Activated naive CD4-positive, alpha-beta T cell treated with anti-CD3 and anti-CD28 coated beads, Interleukin-2, amount 10 ng/mL, durations not matched to agents 7 days and 5 days (primary cell): Measurements from ENCODE around the gene KRTAP10-8.
"Not testable (repeated sequence)": the region's sequence is repeated elsewhere in the genome, so short reads cannot be mapped to it uniquely, and the experiment has no call there.

Source experiments
- CTCF ChIA-PET: fragments of 350-600 bp; sonication (Branson Sonifier 250); formaldehyde crosslinking; loops from one replicate; lab custom pipeline; 2021; ENCODE audit warnings: antibody characterized with exemption; lab: Charles Lee
- DNase-seq: peaks from one replicate; pipeline ENCODE4 v3.0.0-alpha.2; 2020
- H3K27ac Mint-ChIP-seq: one replicate; pipeline ENCODE4 v1.8.0; 2021; ENCODE audit warnings: mild to moderate bottlenecking, moderate library complexity, mixed read lengths
- H3K27me3 Mint-ChIP-seq: one replicate; pipeline ENCODE4 v1.8.0; 2021; ENCODE audit warnings: mild to moderate bottlenecking, mixed read lengths
- H3K36me3 Mint-ChIP-seq: one replicate; pipeline ENCODE4 v1.8.0; 2021; ENCODE audit warnings: mixed read lengths
- H3K4me1 Mint-ChIP-seq: one replicate; pipeline ENCODE4 v1.8.0; 2021; ENCODE audit warnings: mixed read lengths
- H3K4me3 Mint-ChIP-seq: one replicate; pipeline ENCODE4 v1.8.0; 2021; ENCODE audit warnings: mild to moderate bottlenecking, moderate library complexity, mixed read lengths
- H3K9me3 Mint-ChIP-seq: one replicate; pipeline ENCODE4 v1.8.0; 2021; ENCODE audit warnings: mixed read lengths

Gene KRTAP10-8

DNA sequence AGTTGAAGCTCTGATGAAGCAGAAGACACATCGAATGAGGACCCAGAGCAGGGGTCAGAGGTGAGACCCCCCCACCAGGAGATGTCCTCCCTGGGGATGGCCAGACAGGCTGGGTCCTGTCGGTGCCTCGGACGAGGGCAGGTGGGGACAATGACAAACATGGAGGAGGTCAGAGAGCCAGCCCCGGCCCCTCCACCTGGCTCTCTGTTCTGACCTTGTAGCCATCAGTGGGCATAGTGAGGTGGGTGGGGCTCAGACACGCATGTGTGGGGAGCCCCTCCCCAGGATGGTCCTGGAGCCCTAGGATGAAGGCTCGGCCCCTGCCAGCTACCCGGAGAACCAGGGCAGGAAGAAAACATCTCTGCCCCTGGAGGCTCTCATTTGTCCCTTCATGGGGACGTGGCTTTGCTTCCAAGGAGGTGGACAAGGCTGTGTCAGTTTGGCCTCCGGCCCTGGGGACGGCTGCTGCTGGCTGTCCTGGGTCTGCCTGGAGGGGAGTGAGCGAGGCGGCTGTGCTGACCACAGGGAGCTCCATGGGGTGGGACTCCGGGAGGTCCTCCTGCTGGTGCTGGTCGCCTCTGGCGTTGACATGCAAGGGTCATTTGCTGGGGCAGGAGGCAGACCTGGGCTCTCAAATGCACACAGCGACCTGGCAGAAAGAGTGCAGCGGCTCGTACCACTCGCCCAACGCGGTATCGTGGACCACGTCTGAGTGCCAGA lies 22.1 kb upstream of the KRTAP10-8 start:
- H3K4me3 Mint-ChIP-seq: no peak overlapping the region
- peaks cover 52% of the 10 kb centered on the region for H3K27me3 Mint-ChIP-seq
- peaks cover 3% of the 10 kb centered on the region for H3K36me3 Mint-ChIP-seq
- DNase-seq: no peak
- H3K9me3 Mint-ChIP-seq: no peaks in the 10 kb centered on the region
- CTCF ChIA-PET: no interaction called here
- no peak overlapping the region for H3K27ac Mint-ChIP-seq
- H3K4me1 Mint-ChIP-seq: no peaks in the 10 kb centered on the region

DNA sequence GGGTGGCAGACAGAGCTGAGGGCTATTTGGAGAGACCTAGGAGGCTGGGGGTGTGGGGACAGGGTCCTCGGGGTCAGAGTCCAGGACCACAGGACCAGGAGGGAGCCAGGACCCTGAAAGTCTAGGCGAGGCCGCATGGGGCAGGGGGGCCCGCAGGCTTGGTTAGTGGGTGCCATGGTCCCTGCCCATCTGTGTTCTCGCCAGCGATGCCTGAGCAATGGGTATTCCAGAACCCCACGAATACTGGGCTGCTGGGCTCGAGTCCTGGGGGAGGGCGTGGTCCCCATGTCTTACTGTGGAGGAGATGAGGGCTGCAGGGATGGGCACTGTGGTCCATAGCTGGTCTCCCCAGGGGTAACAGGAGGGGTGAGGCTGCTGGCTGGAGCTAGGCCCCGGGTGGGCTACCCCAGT lies 21.6 kb upstream of the KRTAP10-8 start:
- Mint-ChIP-seq H3K27ac (no peak overlapping the region), H3K9me3 (no peaks in the 10 kb centered on the region), H3K4me1 (no peaks in the 10 kb centered on the region), H3K27me3 (peaks cover 48% of the 10 kb centered on the region), H3K36me3 (peaks cover 3% of the 10 kb centered on the region), H3K4me3 (no peak overlapping the region)
- CTCF ChIA-PET: no interaction called here
- no peak for DNase-seq

DNA sequence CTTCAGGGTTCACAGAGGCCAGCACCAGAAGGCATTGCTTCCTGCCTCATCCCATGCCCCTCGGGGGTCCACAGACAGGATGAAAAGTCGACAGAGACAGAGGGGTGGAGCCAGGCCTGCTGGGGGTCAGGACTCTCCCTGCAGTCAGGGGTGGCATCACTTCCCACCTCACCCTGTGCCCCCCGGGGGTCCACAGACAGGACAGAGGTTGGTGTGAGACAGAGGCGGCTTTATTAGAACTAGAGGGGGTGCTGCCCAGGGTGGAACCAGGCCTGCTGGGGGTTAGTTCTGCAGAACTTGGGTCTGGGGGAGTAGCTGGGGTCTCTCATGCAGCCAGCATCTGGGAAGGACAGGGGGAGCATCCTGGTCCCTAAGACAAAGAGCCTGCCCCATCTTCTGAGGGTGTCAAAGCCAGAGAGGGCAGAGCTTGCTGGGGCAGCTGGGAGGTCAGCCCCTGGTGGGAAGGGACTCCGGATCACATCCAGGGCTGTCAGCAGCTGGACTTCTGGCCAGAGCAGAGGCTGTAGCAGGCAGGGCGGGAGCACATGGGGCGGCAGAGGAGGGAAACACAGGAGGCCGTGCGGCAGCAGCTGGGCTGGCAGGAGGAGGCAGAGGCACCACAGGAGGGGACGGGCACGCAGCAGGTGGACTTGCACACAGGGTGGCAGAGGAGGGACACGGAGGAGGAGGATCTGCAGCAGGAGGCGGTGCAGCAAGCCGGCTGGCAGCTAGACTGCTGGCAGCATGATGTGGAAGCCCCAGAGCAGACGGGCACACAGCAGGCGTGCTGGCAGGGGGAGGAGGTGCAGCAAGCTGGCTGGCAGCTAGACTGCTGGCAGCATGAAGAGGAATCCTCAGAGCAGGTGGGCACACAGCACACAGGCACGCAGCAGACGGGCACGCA lies 20.7 kb upstream of the KRTAP10-8 start:
- H3K27ac Mint-ChIP-seq, H3K9me3 Mint-ChIP-seq, CTCF ChIA-PET, H3K4me3 Mint-ChIP-seq, H3K36me3 Mint-ChIP-seq, DNase-seq, H3K4me1 Mint-ChIP-seq: not testable (repeated sequence)
- peaks cover 42% of the 10 kb centered on the region for H3K27me3 Mint-ChIP-seq

DNA sequence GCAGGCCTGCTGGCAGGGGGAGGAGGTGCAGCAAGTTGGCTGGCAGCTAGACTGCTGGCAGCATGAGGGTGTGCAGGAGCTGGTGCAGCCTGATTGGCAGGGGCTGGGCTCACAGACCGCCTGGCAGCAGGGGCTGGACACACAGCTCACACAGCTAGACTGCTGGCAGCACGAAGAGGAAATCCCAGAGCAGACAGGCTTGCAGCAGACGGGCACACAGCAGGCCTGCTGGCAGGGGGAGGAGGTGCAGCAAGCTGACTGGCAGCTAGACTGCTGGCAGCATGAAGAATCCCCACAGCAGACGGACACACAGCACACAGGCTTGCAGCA lies 20.1 kb upstream of the KRTAP10-8 start:
- H3K4me3 Mint-ChIP-seq, H3K4me1 Mint-ChIP-seq, H3K9me3 Mint-ChIP-seq, H3K27ac Mint-ChIP-seq, CTCF ChIA-PET, H3K36me3 Mint-ChIP-seq, DNase-seq: not testable (repeated sequence)
- peaks cover 38% of the 10 kb centered on the region for H3K27me3 Mint-ChIP-seq

DNA sequence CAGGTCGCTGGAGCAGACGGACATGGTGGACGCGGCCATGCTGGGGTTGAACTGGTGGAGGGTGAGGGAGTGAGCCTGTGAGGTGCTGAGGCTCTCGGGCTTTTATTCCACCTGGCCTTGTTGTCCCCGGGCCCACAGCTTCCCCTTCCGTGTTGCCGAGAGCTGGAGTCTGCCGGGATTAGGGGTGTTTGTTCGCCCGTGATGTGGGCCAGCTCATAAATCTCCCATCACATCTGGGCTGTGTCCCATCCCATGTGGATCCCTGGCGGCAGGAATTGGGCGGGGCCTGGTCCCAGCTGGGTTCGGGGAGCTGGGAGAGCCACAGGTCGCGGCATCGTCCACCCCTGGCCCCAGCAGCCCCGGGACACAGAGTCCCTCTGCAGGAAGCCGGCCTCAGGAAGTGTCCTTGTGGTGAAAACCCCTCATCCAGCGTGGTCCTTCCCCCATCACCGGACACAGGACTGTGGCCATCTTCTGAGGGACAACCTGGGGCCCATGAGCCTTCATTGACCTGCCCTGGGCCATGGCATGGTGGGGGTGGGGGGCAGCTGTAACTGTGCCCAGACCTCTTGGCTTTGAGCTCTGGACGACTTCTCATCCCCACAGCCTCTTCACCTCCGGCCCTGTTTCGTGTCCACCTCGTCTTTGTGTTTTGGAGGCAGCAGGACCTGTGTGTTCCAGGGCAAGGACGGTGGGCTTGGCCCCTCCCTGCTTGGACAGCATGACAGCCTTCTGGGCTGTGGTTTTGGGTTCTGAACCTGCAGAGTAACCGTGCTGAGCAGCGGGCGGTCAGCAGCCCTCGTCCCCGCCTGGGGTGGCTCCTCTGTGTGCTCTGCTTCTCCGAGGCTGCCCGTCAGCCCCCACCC lies 19.2 kb upstream of the KRTAP10-8 start, which contains the start of gene KRTAP10-6:
KRTAP10-6 (minus strand) TSS at position 60 of the 866 bp plus-strand sequence; CDS start at position 39, 21 bp downstream.
- no peaks in the 10 kb centered on the region for H3K9me3 Mint-ChIP-seq
- no peaks in the 10 kb centered on the region for H3K4me1 Mint-ChIP-seq
- peaks cover 34% of the 10 kb centered on the region for H3K27me3 Mint-ChIP-seq
- CTCF ChIA-PET: no interaction called here
- no peak within 1 kb of the TSS for H3K4me3 Mint-ChIP-seq
- no peaks in the 10 kb centered on the region for H3K36me3 Mint-ChIP-seq
- no peak within 1 kb of the TSS for H3K27ac Mint-ChIP-seq
- no peak for DNase-seq

DNA sequence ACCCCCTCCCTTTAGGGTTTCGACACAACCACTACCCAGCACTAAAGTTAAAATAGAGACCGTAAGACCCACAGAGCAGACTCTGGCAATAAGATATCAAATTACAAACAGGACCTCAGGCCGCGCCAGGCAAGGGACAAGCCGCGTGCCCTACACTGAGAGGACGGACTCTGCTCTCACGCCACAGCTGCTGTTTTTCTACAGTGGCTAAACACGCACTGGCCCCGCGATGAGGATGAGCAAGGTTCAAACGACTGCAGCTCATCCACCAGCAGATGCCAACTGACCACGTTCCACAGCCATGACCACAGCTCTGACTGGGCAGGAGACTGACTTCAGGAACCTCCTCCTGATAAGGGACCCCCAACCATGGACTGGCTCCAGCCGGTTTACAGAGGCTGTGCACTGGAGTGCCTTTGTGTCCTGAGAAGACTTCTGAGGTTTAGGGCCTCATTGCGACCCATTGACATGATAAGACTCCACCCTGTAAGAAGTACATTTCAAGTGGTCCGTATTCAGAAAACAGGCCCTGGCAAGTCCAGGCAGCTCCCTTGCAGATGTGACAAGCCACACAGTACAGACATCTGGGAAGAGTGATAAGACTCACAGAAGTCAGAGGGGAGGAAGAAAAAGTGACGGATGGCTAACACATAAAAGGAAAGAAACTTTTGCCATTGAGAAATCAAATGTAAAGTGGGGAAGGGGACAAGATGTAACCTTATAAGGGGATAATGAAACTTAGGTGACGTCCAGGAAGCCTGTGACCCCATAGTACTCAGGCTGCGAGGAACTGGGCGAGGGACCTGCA lies 18.1 kb upstream of the KRTAP10-8 start:
- no peaks in the 10 kb centered on the region for H3K4me1 Mint-ChIP-seq
- no peak overlapping the region for H3K4me3 Mint-ChIP-seq
- H3K27ac Mint-ChIP-seq: no peak overlapping the region
- DNase-seq: no peak
- CTCF ChIA-PET: no interaction called here
- no peaks in the 10 kb centered on the region for H3K36me3 Mint-ChIP-seq
- H3K9me3 Mint-ChIP-seq: no peaks in the 10 kb centered on the region
- H3K27me3 Mint-ChIP-seq: peaks cover 38% of the 10 kb centered on the region

DNA sequence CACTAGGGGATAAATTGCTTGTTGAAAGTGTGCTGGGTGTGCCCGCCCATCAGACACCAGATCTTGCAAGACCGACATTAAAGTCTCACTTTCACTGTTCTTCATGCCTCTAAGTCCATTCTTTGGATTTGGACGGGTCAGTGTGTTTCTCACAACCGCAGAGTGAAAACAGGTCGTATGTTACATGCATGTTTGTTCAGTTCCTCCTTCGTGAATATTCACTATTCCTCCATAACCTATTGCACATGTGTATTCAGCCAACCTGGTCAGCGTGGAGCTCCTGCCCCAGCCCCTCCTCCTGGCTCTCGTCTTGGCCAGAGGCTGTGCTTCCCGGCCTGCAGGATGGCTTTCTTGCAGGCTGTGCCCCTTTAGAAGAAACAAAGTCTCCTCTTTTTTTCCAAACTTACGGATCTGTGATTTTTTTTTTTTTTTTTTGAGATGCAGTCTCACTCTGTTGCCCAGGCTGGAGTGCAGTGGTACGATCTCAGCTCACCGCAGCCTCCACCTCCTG lies 17.4 kb upstream of the KRTAP10-8 start:
- no peak overlapping the region for H3K4me3 Mint-ChIP-seq
- no peak for DNase-seq
- H3K9me3 Mint-ChIP-seq: no peaks in the 10 kb centered on the region
- CTCF ChIA-PET: no interaction called here
- no peaks in the 10 kb centered on the region for H3K4me1 Mint-ChIP-seq
- no peaks in the 10 kb centered on the region for H3K36me3 Mint-ChIP-seq
- peak overlapping the region; percentile 37 for H3K27ac Mint-ChIP-seq
- peaks cover 36% of the 10 kb centered on the region for H3K27me3 Mint-ChIP-seq

DNA sequence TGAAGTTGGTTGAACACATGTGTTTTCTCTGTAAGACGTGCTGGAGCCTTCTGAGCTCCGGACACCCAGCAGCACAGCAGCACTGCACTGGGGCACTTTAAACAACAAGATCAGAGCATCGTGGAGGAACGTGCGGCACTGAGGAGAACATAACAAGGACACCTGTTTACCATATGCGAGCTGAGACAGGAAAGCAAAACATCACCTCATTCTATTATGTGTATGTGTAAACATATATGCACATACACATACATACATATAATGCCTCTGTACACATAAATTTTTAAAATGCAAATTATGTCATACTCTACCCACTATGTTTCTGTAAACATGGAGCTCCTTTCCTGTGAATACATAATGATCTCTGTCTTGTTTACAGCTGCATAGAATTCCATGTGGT lies 16.4 kb upstream of the KRTAP10-8 start:
- H3K4me3 Mint-ChIP-seq: no peak overlapping the region
- no peaks in the 10 kb centered on the region for H3K9me3 Mint-ChIP-seq
- no peak for DNase-seq
- no peak overlapping the region for H3K27ac Mint-ChIP-seq
- H3K27me3 Mint-ChIP-seq: peaks cover 33% of the 10 kb centered on the region
- CTCF ChIA-PET: no interaction called here
- H3K4me1 Mint-ChIP-seq: no peaks in the 10 kb centered on the region
- no peaks in the 10 kb centered on the region for H3K36me3 Mint-ChIP-seq

DNA sequence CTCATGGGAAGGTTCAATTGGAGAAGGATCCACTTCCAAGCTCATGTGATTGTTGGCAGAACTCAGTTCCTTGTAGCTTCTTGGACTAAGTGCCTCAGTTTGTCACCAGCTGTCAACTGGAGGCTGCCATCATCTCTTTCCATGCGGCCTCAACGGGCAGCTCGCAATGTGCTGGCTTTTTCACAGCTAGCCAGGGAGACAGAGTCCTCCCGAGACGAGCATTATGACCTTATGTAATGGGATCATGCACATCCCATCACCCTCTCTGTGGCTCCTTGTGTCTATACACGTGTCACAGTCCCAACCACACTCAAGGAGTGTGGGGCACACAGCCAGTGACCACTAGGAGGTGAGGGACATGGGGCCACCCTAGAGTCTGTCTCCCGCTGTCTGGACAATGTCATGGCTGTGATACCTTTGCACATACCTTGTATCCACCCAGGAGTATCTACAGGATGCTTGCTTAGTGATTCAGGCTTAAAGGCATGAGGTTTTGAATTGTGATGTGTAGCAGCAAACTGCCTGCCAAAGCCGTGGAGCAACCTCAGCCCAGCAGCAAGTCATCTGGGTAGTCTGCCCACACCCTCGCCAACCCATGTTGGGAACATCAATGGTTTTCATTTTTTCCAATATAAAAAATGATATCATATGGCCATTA lies 15.7 kb upstream of the KRTAP10-8 start:
- CTCF ChIA-PET: interaction anchor here (1.1 kb wide), 1 partner anchor 11 kb away, joined by 3 read pairs; no protein-coding TSS in a partner anchor
- Mint-ChIP-seq H3K27ac (no peak overlapping the region), H3K27me3 (peaks cover 31% of the 10 kb centered on the region), H3K4me1 (no peaks in the 10 kb centered on the region), H3K36me3 (no peaks in the 10 kb centered on the region), H3K9me3 (no peaks in the 10 kb centered on the region), H3K4me3 (no peak overlapping the region)
- DNase-seq: no peak

DNA sequence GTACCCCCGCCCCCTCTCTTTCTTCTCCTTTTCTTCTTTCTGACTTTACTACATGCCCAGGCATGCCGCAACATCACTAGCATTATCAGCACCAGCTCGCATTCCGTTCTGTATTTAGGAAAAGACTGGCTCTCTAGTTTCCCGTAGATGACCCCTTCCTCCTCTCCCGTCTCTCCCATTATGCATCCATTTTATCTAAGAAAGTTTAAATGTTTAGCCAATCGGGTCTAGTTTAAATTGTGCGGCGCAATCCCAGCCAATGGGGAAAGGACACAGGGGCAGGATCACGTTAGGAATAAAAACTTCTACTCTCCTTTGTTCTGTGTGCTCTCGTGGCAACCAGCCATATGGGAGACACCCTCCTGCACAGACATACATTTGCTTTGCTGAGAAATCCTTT lies 13.8 kb upstream of the KRTAP10-8 start:
- Mint-ChIP-seq H3K36me3 (no peaks in the 10 kb centered on the region), H3K4me3 (no peak overlapping the region), H3K4me1 (no peaks in the 10 kb centered on the region), H3K27me3 (peaks cover 31% of the 10 kb centered on the region), H3K9me3 (no peaks in the 10 kb centered on the region), H3K27ac (no peak overlapping the region)
- CTCF ChIA-PET: no interaction called here
- no peak for DNase-seq

DNA sequence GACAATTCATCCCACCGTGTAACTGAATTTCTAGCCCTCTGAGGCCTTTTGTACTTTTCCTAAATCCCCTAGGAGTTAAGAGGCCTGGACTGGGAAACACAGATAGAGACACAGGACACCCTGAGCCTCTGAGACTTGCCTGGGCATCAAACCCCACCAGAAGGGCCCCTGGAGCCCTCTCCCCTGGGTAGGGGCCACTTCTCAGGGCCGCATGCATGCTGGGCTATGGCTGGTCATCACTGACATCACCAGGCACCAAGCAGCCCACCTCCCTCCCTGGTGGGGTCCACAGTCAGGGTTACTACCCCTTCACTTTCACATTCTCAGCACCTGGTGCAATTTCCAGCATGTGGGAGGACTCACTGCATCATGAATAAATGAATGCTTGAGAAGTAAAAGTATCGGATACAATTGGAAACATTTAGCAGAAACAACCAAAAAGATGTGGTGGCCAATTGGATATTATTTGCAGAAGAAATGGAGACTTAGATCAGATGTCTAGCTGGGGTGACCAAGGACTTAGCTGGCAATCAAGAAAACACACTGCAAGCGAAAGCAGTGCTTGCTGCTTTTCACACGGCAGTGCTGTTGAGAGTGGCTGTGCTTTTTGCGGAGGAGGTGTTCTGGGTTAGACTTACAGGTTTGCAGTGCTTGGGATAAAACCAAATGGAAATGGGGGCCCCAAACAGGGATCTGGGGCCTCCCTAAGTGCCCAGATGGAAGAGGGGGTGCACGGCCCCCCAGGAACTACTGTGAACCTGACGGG lies 12.4 kb upstream of the KRTAP10-8 start:
- Mint-ChIP-seq H3K4me3 (no peak overlapping the region), H3K9me3 (no peaks in the 10 kb centered on the region), H3K4me1 (no peaks in the 10 kb centered on the region), H3K27ac (no peak overlapping the region), H3K36me3 (no peaks in the 10 kb centered on the region), H3K27me3 (peaks cover 37% of the 10 kb centered on the region)
- DNase-seq: no peak
- CTCF ChIA-PET: no interaction called here

DNA sequence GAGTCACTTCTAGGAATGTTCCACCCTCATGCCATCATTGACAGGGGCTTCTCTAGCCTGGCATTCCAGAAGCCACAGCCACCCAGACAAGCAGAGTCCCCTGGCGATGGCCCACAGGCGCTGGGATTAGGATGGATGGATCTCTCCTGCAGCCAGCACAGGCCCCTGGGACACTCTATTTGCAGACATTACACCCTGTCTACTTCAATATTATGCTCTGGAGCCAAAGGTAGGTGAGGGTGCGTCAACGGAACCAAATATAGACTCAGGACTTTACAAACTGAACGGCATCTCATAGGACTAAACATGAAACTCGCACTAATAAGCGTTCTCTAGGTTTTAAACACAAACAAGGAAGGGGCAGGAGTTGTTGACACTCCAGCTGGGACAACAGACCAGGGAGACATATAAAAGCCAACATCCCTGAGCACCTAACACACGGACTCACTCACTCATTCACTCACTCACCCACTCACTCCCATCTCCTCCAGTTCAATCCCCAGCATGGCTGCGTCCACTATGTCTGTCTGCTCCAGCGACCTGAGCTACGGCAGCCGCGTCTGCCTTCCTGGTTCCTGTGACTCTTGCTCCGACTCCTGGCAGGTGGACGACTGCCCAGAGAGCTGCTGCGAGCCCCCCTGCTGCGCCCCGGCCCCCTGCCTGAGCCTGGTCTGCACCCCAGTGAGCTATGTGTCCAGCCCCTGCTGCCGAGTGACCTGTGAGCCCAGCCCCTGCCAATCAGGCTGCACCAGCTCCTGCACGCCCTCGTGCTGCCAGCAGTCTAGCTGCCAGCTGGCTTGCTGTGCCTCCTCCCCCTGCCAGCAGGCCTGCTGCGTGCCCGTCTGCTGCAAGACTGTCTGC lies 11.5 kb upstream of the KRTAP10-8 start, which contains the start of gene KRTAP10-7:
KRTAP10-7 (plus strand) TSS at position 480 of the 861 bp plus-strand sequence; CDS start at position 505, 25 bp downstream.
- CTCF ChIA-PET: interaction anchor here (0.5 kb wide), 1 partner anchor 99 kb away, joined by 3 read pairs; no protein-coding TSS in a partner anchor
- not testable (repeated sequence) for H3K36me3 Mint-ChIP-seq, DNase-seq, H3K4me3 Mint-ChIP-seq, H3K4me1 Mint-ChIP-seq, H3K9me3 Mint-ChIP-seq, H3K27ac Mint-ChIP-seq
- H3K27me3 Mint-ChIP-seq: peaks cover 40% of the 10 kb centered on the region
